HG02623 (cell line): ENCODE data around the gene LYZL1.
"Not testable (repeated sequence)": the region's sequence is repeated elsewhere in the genome, so short reads cannot be mapped to it uniquely, and the experiment has no call there.

Experiments
- ATAC-seq: cut with Tn5 transposase; IDR thresholded peaks from one replicate; pipeline ENCODE4 v1.9.1; 2021; ENCODE audit warnings: moderate library complexity; ENCODE audit not compliant: unreplicated experiment

LYZL1 gene

GRCh38 chr10:29326886-29327745 is 38.2 kb downstream of the LYZL1 start:
- ATAC-seq, result no peak

DNA sequence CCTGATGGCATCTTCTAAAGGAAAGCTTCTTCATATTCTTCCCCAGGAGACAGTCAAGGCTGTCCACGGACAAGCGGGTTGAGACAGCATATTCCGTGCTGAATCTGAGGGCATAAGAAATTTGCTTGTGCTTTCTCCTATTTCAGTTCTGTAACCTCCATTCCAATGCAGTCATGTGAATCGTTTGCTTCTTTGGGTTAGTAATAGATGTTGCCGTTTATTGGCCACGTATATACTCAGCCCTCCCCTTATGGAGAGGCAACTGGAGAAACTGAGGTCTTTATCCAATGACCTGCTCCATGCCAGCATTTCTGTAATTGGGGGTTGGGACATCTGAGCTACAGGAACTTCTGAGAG is 38.9 kb downstream of the LYZL1 start:
- ATAC-seq, result no peak

DNA sequence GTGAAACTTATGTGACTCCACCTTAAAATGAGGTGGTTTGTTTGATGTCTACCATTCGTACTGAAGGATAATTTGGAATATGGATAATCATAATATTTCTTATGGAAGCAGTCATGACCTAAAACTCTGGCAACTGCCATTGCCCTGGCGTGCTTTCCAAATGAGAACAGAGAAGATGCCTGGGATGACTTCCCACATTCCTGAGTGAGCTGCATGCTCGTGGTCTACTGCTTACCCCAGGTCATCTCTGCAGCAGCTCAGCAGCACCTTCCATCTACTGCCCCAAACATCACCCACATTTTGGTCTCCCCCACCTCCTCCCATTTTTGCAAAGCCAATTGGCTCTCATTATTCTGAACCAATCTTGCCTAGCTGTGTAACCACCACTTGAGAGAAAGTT is 40.1 kb downstream of the LYZL1 start:
- ATAC-seq, result no peak

- no peak for ATAC-seq
Observed at GRCh38 chr10:29329420-29329819, 40.5 kb downstream of the LYZL1 start.

- no peak for ATAC-seq
Observed at GRCh38 chr10:29332061-29332760, 43.3 kb downstream of the LYZL1 start.

DNA sequence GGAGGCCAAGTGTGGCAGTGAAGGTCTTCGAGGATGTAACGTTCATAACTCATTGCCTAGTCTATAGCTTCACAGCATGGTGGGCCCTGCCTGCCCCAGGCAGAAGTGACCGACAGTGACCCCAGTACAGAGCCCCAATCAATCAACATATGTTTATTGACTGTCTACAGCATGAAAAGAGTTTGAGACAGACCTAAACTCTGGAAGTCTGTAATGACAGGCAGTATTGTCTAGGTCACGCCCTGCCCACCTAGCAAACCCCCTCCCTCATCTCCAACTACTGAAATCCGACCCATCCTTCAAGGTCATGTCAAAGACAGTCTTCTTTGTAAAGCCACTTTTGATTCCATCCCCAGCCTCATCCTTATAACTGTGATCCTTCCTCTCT is 43.9 kb downstream of the LYZL1 start:
- no peak for ATAC-seq

GRCh38 chr10:29337526-29337925 is 48.7 kb downstream of the LYZL1 start:
- not testable (repeated sequence) for ATAC-seq

DNA sequence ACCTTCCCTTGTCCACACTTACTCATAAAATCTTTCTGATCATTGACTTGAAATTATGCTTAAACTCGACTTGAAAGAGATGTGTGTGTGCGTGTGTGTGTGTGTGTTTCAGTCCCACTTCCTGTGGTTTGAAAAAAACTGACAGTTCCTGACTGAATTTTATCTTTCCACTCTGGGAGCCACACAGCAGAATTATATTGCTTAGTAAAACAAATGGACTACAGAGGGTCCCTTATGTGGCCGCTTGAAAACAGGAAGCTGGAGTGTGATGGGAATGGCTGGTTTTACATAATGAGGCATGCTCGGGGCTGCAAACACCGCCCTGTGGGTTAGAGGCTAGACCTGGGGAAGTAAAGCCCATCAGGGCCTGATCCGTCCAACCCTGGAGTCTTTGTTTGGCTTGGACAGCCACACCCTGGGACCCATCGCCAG is 54.8 kb downstream of the LYZL1 start:
- ATAC-seq, result no peak

DNA sequence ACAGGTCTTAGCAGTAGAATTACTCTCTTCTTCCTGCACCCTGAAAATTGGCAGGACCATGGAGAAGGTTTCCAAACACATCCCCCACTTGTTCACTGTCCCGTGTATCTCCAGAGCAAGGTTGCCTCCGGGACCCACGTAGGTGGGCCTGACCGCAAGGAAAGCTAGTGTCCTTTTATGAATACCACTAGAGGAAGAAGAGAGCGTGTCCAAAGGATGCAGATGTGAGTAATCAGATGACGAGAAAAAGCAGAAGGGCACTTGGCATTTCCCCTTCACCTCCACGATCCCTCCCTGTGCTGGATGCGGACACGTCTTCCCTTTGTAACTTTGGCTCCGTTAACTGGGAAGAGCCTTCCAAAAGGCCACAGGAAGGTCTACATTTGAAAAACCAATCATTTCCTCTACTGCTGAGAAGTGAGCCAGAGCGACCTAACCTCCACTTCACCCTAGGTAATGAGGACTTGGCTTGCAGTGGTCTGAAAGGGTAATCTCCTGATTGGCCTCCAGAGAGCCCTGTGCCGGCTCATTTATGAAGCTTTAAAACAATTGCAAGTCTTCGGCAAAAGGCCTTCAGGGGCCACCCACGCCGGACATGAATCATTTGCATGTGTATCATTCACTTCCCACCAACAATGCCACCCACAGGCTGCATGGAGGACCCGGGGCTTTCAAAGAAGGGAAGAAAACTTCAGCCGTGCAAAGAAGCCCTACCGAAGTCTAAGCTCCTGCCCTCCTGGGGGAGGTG is 55.4 kb downstream of the LYZL1 start:
- ATAC-seq, result no peak

- no peak for ATAC-seq
Observed at GRCh38 chr10:29345144-29345909, 56.5 kb downstream of the LYZL1 start.

GRCh38 chr10:29345910-29346209 is 57.0 kb downstream of the LYZL1 start:
- no peak for ATAC-seq

GRCh38 chr10:29346296-29347001 is 57.6 kb downstream of the LYZL1 start:
- ATAC-seq, result no peak

DNA sequence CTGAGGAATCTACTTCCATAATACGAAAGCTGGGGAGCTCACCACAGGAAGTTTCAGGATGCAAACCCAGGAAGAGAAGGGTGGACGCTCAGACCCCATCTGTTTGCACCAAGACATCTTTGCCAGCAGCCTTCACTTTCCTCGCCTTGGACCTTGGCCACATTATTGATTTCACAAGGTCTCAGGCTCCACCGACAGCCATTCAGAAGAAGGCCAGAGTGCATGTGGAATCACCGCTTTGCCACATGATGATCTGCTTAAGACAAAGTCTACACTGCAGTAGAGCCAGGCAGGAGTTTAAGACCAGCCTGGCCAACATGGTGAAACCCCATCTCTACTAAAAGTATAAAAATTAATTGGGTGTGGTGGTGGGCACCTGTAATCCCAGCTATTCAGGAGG is 60.0 kb downstream of the LYZL1 start:
- ATAC-seq, result no peak

- no peak for ATAC-seq
Observed at GRCh38 chr10:29353305-29353704, 64.4 kb downstream of the LYZL1 start.

GRCh38 chr10:29353887-29354561 is 65.2 kb downstream of the LYZL1 start:
- ATAC-seq, result no peak

GRCh38 chr10:29355411-29355991 is 66.6 kb downstream of the LYZL1 start:
- no peak for ATAC-seq

GRCh38 chr10:29356931-29357330 is 68.1 kb downstream of the LYZL1 start:
- ATAC-seq, result no peak

DNA sequence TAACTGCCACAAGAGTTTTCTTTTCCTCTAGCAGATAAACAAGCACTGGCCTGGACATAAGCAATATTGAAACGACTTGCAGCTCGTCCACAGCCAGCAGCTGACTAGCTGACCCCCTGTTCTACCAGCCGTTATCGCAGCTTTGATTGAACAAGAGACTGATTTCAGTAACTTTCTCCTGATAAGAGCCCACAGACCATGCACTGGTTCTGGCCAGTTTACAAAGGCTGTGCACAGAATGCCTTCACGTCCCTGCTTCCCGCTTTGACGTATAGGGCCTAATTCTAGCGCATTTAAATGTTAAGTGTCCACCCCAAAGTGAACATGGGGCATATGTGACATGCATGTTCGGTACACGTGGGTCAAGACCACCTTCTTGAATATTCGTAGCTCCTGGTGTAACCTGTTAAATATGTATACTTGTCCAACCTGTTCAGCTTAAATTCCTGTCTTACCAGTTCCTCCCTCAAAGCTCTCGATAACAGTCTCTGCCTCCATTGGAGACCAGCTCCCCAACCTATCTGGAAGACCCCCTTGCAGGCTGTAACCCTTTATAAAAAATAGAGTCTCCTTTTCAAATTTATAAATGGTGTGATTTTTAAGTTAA is 69.2 kb downstream of the LYZL1 start:
- no peak for ATAC-seq

DNA sequence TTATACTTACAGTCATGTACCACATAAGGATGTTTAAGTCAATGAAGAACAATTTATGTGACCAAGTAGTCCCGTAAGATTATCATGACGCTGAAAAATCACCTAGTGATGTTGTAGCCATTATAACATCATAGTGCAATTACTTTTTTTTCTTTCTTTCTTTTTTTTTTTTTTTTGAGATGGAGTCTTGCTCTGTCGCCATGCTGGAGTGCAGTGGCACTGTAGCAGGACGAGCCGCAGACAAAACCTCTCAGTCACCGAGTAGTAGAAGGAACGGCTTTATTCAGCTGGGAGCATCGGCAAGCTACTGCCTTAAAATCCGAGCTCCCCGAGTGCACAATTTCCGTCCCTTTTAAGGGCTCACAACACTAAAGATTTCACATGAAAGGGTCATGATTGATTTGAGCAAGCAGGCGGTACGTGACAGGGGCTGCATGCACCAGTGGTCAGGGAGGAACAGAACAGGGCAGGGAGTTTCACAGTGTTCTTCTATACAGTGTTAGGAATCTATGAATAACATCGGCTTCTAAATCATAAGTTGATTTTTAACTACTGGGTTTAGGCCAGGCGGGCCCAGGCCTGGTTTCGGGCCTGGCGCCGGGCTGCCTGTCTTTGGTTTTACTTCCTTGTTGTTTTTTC is 71.5 kb downstream of the LYZL1 start:
- ATAC-seq, result not testable (repeated sequence)
